GM21360 (cell line): Measurements from ENCODE around the gene IL1B.

Experiments used
- ATAC-seq: cut with Tn5 transposase; IDR thresholded peaks from one replicate; pipeline ENCODE4 v1.9.1; 2021; ENCODE audit warnings: mild to moderate bottlenecking, moderate library complexity; ENCODE audit not compliant: unreplicated experiment

The IL1B gene

GRCh38 chr2:112836695-112837117 lies at the start of gene IL1B:
Gene IL1B, minus strand, starts transcription at chr2:112836779. Its CDS starts 550 bp downstream, at chr2:112836229.
- ATAC-seq = no peak

DNA sequence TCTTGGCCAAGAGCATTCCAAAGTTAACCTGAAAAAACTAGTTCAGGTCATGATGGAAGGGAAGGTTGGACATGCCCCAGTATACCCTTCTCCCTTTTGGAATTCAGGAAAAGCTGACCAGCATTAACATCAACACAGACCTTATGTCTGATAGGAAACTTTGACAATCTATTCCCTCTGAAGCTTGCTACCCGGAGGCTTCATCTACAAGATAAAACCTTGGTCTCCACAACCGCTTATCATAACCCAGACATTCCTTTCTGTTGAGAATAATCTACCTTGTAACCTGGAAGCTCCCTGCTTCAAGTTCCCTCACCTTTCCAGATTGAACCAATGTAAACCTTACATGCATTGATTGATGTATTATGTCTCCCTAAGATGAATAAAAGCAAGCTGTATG lies 49.7 kb upstream of the IL1B start:
- no peak for ATAC-seq

- ATAC-seq = no peak
These were observed 48.9 kb upstream of the IL1B start for GRCh38 chr2:112885506-112885902.

DNA sequence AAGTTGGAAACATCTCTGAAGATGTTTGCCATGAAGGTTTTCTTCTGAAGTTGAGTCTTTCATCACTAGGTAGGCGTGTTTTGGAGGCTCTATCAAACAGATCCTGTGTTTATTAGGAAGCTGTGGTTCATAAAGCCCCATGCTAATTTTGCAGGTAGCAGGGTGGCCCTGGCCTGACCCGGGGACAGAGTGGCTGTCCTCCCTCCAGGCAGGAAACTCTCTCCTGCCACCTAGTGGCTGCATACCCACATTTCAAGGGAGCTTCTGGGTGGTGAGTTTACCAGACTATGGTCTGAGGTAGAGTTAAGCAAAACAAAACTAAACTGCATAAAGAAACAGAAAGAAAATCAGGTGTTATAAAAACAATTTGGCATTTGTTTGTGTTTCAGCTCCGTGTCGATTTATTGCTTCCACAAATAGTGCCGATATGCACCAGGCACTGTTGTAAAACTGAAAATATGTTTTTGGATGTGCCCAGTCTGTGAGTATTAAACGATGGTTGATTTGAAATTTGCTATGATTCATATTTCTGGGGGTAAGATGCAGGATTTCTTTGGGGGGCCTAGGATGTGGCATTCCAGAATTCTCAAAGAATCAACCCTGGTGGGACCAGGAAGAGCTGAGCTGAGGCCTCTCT lies 48.4 kb upstream of the IL1B start:
- peak; percentile 57 for ATAC-seq

- no peak for ATAC-seq
These were observed 47.1 kb upstream of the IL1B start for GRCh38 chr2:112883669-112884068.

- peak; percentile 65 for ATAC-seq
These were observed 44.8 kb upstream of the IL1B start for GRCh38 chr2:112881217-112881985.

GRCh38 chr2:112880696-112881095 lies 44.1 kb upstream of the IL1B start:
- ATAC-seq = no peak

GRCh38 chr2:112880091-112880531 lies 43.5 kb upstream of the IL1B start:
- no peak for ATAC-seq

DNA sequence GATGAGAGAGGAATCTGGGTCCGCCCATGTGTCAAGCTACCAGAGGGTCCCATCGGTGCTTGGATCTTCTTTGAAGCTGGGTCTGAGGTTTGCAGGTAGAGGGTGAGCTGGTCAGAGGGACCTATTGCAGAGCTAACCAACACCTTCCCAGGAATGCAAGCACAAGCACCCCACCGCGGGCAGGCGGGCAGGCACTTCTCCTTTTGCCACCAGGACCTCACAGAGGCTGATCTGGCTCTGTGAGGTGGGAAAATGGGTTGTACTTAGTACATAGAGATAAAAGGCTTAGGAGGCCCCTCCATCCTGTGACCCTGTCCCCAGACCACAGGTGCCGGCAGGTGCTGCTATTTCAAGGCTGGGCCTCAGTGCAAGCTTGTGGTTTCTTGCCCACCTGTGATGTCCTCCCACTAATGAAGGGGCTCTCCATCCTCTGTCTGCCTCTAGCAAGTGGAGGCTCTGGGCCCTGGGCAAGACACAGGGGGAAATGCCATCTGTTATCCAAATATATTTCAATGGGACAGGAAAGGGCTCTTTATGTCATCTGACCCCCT lies 43.0 kb upstream of the IL1B start:
- no peak for ATAC-seq

DNA sequence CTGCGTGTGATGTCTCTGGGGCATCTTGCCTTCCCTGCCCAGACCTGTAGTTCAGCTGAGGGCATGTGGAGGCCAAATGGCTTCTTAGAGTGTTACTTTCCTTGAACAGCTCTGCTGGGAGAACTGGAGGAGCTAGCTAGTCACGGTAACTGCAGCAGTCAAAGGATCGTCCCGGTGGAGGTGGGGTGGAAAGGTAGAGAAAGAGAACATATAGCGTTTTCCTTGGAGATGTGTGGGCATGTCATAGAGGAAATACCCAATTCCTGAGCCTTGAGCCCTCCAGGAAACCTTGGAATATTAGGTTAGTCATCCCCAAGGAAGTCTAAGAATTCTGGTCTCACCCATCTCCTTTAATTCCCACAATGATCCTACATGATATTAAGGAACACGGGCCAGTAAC lies 40.8 kb upstream of the IL1B start:
- no peak for ATAC-seq

- no peak for ATAC-seq
These were observed 40.4 kb upstream of the IL1B start for GRCh38 chr2:112876971-112877361.

DNA sequence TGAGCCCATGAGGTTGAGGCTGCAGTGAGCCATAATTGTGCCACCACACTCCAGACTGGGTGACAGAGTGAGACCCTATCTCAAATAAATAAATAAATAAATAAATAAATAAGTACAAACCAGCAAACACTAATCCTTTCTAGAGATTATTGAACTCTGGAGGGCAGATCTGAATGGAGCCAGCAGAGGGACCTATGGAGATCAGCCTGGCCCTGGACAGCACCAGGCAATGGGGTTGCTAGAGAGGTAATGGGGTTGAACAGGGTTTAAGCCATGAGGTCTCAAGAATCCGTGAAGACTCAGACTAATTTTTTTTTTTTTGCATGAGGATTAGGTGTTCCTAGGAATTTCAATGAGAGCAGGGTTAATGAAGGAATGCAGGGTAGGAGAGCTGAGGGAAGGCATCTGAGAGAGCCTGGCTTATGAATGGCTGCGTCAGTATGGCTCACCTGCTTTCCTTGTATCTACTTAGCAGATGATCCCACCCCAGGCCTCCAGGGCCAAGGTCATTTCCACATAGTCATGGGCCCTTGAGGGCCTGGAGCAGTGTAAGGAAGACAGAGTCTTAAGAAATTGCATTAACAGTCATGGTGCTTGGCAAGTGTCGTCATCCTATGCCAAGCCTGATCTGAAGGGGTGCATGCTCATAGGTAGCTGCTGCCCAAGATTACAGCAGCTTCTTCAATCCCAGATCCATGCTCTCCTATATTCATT lies 39.8 kb upstream of the IL1B start:
- ATAC-seq = no peak

DNA sequence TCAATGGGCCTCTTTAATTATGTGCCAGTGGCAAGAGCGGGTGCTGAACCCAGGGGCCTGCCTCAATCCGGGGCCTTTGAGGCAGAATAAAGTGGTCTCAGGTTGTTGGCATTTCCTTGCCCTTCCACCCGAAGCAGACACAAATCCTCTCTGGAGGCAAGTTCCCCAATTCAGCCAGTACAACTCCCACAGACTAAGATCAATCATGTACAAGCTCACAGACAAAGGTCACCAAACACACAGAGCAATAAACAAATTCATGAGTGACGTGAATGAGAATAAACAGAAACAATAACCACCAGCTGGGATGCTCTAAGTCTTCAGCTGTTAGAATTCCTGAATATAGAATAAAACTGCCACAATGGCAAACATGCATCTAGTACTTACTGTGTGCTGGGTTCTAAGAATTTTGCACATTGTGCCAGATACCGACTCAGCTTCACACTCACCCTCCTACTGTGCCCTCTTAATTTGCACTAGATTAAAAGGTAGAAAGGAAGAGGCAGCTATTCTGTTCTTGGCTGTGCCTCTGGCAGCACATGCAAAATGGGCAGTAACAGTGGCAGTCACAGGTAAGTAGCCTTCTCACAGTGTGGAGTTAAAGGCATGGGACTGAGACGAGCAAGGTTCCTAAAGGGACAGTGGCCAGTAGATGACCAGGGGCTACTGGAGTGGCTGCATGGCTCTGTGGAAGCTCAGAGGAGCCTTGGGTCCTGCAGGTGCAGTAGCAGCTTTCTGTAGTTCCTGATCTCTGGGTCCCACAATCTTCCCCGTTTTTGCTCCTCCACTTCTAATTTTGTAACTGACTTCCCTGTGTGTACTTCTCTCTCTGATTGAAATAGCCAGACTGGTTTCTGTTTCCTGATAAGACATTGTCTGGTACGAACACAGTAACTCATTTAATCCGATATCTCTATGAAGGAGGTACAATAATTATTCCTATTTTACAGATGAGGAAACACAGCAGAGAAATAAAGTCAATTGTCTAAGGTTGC lies 34.6 kb upstream of the IL1B start:
- no peak for ATAC-seq

- no peak for ATAC-seq
These were observed 32.8 kb upstream of the IL1B start for GRCh38 chr2:112869258-112869842.

DNA sequence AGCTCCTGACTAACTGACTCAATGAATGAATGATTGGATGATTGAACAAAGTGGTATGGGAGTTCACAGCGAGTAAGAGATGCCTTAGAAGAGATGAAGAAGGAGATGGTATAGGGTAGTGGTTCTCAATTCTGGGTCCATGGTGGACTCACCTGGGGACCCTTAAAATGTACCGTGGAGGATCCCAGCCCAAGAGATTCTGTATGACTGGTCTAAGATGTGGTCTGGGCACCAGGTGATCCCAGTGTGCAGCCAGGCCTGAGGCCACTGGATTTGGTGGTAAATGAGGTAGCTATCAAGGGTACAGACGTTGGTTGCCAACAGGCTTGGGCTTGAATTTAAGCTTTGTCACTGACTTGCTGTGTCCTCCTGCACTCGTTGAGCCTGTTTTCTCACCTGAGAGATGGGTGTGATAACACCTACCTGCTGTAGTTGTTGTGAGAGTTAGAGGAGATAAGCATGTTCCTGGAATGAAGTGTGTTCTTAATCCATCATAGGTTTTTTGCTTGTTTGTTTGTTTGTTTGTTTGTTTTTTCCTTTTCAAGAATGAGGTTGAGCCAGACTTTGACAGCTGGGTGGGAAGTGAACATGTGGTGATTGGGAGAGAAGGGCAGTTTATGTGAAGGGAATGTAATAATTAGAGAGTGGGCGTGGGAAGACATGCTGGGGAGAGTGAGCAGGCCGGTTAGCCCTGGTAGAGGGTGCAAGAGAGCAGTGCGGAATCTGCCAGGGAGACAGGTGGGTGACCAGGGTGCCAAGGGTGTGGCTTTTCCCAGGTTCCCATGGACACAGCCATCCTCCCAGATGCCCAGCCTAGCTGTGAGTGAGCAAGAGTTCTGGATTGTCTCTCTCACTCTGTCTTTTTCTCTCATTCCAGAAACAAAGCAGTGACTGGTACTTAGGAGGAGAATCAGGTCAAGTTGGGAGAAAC lies 31.4 kb upstream of the IL1B start:
- ATAC-seq = no peak

GRCh38 chr2:112866128-112866835 lies 29.7 kb upstream of the IL1B start:
- no peak for ATAC-seq

- ATAC-seq = no peak
These were observed 27.5 kb upstream of the IL1B start for GRCh38 chr2:112864072-112864471.
